GM21367 (cell line): ENCODE results near the gene ERG.

Experiments used
- ATAC-seq: cut with Tn5 transposase; IDR thresholded peaks from one replicate; pipeline ENCODE4 v1.9.1; 2021; ENCODE audit not compliant: unreplicated experiment

ERG gene

DNA sequence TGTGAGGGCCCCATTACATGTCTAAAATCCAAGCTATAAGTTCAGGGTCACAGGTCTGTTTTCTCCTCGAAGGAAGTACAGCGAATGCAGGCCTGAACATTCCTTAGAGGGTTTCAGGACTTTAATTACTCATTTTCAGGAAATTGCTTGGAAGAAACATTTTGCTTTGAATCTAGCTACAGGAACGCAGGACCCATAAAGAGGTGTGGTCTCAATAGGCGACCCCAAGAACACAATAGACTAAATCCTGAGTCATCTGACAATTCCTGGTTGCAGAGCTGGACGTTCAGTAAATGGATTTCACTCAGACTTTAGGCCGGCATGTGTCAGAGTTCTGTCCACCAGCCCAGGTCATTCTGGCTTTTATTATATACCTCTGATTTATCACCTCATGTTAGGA lies 1.0 kb upstream of the ERG start:
- ATAC-seq: no peak

DNA sequence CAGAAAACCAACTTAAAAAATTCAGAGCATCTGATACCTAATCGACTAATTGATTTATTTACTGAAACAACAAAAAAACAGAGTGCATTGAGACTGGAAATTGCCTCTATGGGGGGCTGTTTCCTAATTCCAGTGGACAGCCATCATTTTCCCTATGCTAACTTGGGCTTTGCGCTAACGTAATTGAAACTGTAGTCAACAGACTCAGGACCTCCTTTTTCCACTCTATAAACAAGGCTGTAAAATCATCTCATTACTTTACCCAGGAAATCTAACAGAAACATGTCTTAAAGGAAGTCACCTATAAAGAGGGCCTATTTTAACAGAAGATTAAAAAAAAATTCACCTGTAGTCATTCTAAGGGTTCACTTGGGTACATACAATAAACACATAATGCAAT lies 2.1 kb downstream of the ERG start:
- ATAC-seq: no peak

DNA sequence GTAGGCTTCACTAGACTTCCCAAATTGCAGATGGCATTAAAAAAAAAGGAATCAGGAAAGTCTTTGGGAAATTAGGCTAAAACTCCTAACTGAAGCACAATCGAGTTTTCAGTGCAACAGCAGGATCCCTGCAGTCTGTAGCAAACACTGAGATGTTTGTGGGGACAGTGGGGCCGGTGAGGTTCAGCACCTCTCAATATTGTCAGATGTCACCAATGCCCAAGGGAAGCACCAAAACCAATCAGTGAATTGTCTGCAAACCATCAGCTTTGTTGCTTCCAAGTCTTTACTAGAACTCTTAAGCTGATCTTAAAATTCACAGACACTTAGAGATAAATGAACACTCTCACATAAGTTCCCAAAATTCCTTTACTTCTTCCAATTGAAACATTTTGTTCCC lies 2.6 kb downstream of the ERG start:
- ATAC-seq: no peak

DNA sequence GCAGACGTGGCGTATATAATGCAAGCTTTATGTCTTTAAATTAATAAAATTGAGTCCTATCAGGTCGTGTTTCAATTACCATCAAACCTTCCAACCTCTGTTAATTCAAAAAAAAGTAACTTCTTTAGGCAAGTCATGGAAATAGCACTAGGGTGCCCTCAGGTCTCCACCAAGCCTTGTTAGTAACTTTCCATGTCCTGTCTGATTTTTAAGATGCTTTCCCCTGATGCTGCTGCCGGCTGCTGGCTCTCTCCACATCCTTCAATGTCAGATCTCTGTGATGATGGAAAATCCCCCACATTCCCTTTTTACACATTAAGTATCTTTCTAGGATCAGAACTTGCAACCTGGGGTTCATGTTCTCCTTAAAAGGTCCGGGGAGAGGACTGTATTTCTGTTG lies 3.0 kb downstream of the ERG start:
- no peak for ATAC-seq

DNA sequence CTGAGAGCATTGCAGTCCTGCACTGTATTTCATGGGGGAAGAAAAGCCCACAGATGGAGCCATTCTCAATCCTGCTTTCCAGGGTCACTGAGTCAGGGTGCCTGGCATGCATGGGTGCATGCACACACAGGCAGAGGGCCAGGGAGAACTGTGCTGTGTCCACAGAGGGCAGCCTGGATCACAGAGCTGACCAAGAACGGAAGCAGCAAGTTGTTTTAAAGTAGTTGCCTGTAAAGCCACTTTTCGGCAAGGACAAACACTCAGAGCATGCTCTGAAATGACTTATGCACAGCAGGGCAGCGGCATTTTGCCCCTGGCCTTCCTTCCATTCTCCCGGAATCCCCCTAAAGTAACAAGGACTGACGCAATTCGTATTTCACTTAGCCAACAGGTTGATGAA lies 3.6 kb downstream of the ERG start:
- ATAC-seq: no peak

DNA sequence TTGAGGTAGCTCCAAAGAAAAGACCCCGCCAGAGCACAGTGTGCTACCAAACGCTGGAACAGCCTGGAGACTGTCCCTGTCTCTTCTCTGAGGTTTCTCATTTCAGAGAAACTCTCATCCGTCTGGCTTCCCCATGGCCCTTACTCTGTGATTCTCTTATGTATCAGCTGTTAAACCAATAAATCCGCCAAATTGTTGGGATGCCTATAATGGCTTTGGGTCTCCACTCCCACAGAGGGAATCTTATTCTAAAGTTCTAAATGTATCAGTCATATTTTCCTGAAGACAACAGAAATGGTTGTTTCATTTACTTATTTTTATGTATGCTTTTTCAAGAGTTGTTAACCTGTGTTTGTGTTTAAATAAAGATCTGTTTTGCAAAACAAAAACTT lies 4.0 kb downstream of the ERG start:
- no peak for ATAC-seq

DNA sequence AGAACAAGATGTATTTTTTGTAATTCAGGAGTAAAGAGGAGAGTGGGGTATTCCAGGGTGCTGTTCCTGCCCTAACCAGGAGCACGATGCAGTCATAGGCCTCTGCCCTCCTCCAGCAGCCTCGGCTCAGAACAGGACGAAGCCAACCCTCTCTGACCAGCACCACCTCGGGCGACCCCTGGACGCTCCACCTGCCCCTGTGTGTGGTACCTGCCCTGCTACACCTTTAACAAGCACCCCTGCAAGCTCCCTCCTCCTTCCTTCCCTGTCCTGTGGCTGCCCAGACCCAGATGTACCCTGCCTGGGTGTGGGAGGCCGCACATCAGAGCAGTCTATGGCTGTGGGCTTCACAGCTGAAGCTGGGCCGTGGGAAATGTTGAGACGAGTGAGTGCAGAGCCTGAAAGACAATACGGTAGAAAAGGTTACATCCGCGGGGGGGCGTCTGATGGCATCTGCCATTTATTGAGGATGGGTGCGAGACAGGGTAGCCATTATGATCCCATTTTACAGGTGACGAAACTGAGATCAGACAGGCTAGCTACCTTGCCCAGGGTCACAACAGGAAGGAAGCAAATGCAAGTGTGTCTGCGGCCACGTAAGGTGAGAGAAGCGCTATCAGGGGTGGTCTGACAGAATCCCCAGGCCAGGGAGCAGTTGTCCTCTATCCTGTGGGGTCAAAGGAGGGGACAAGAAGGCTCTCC lies 4.6 kb downstream of the ERG start:
- ATAC-seq: no peak

DNA sequence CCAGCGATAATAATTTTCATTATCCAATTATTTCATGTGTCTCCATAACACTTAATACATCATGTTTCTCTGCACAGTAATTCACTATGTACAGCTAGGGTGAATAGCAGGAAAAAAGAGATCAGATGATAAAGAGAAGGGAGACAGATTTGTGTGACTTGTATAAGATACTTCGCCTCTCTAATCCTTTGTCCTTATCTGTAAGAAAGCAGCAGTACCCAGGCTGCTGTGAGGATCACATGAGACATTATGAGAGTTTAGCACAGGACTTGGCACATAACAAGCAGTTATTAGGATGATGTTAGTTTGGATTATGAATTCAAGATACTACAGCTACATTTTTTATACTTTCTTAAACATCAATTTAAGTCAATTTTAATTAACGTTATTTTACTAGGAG lies 6.3 kb downstream of the ERG start:
- no peak for ATAC-seq

DNA sequence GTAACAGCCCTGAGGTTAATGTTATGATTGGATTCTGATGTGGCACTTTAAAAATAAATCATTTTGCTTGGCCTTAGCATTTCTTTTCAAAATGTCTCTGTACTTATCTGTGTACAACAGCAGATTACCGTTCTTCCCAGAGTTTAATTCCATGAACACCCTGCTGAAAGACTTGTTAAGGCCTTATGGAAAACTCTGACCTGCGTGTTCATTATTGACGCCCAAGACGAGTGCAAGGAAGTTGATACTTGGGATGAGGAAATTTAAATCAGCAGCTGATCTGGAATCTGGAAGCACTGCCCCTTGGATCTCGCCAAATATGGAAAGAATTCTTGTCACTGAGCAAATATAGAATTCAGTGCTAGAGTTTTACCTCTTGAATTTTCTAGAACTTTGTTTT lies 6.7 kb downstream of the ERG start:
- no peak for ATAC-seq

DNA sequence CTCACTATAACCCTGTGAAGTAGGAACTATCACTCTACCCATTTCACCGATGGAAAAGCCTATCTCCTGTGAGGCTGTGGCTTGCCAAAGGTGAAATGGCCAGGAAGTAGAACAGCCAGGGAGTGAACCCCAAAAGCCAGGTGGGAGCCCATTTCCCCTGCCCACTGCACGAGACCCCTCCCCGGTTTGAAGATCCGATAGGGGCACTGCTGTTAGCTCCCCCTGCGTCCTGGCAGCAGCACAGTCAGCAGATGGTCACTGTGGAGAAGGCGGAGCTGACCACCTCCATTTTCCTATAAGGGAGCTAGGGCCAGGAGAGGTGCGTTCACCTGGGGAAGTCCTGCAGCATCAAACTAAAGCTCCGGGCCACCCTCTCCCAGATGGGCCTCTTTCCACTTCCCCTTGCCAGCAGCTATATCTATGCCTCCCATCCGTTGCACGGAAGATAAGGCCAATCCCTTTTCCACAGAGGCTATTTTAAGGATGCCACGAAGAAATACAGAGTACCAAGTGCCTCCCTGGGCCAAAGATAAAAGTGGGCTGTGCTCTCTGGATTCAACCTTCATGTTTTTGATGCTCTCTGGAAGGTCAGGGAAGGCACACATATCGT lies 7.8 kb downstream of the ERG start:
- no peak for ATAC-seq

DNA sequence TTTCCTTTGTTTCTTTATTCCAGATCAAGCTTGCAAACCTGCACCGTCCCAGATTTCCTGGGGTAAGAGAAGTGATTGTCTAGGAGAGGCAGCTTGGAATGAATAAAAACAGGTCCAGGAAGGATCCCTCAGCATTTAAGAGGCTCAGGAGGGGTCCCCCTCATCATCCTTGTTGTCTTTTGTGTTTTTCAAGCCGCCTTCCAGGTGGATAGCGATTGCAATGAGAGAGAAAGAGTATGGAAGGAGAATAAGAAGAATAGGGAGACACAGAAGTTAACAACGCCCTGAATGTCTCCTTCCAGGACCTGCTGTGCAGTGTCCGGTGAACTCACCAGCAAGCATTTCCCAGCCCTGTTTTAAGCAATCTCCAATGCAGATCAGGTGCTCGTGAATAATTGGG lies 8.5 kb downstream of the ERG start:
- no peak for ATAC-seq

DNA sequence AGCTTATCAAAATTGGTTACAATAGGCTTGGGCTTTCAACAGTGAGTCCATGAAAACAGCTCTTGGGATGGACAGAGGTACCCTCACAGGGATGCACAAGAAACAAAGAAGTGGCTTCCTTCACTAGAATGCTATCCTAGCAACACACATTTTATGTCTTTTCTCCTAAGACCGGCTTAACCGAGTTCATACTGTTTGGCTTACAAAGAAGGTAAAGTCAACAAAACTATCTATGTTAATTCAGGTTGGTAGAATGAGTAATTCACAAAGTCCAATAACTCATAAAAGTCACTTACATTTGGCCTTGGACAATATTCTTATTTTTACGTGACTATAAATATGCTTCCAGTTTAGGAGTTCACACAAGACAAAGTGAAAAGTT lies 9.0 kb downstream of the ERG start:
- ATAC-seq: no peak

DNA sequence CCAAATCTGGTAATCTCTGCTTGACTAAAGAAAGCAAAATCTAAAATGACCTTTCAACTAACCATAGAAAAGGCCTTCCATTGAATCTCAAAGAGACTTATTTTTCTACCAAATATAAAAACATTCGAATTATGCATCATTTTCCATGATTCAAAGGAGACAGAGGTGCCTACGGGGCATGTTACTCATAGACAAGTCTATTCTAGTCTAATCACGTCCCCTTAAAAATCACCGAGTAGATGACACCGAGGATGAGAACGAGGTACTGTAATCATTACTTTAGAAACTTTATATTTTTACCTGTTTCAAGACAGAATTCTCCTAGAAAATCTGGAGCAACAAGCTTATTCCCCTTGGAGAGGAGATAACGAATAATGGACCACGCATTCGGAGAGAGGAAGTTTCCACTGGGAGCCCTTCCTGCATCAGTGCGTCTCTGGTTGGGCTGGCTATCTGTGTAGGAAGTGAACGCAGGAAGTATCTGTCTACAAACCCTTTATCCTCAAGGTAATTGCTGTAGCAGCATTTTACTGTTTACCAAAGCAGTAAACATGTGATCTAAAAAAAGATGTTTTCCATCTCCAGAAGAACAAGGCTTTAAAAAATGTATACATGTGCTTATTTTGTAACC lies 9.5 kb downstream of the ERG start:
- no peak for ATAC-seq

DNA sequence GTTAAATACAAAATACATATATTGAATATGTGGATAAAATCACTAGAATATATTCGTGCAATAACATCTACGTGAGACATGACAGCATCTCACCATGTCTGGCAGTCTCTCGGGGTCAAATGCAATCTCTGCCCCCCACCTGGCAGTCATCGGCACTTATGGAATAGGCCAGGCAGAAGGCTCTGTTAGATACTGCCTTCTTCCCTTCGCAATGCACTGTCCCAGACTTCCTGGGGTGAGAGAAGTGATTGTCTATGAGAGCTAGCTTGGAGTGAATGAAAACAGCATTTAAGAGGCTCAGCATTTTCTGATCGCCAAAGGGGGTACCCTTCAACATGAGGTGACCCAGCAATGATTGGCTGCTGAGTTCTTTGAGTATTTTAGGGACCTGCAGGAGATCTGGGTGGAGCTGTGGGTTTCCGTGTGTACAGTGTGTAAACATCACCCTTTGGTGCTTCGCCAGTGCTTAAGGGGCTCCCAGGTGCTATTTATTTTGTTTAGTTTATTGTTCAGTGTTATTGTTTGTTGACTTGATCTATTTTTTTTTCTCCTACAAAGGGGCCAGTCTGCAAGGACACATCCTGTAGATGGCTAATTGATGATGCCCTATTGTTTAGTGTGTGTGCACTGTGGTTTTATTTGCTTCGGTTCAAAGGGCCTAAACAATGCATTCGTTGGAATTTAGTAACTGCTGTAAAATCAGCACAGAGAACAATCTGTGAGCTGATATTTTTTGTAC lies 10.2 kb downstream of the ERG start:
- no peak for ATAC-seq

DNA sequence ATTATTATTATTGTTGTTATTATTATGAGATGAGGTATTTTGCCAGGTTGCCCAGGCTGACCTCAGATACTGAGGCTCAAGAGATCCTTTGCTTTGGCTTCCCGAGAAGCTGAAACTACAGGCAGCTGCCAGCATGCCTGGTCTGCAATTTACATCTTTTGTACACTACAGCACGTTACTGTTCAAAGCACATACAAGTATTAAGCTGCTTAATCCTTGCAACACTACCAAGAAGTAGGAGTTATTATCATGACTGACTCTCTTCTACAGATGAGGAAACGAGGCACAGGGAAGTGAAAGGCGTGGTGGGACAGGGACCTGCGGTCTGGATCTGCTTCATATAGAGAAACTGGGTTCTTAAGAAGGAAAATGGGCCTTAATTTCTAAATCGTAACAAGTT lies 11.6 kb downstream of the ERG start:
- ATAC-seq: no peak

DNA sequence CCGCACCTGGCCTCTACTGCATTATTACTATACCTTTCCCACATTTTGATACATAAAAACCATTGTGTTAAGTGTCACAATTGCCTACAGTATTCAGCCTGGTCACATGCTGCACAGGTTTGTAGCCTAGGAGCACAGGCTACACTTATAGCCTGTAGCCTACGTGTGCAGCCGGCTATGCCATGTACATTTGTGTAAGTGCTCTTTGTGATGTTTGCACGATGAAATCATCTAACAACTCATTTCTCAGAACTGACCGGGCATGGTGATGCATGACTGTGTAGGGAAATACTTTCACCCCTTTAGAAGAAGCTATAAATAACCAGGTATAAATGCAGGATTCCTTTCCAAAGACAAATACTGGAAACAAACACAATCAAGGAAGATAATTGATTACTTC lies 12.1 kb downstream of the ERG start:
- no peak for ATAC-seq

DNA sequence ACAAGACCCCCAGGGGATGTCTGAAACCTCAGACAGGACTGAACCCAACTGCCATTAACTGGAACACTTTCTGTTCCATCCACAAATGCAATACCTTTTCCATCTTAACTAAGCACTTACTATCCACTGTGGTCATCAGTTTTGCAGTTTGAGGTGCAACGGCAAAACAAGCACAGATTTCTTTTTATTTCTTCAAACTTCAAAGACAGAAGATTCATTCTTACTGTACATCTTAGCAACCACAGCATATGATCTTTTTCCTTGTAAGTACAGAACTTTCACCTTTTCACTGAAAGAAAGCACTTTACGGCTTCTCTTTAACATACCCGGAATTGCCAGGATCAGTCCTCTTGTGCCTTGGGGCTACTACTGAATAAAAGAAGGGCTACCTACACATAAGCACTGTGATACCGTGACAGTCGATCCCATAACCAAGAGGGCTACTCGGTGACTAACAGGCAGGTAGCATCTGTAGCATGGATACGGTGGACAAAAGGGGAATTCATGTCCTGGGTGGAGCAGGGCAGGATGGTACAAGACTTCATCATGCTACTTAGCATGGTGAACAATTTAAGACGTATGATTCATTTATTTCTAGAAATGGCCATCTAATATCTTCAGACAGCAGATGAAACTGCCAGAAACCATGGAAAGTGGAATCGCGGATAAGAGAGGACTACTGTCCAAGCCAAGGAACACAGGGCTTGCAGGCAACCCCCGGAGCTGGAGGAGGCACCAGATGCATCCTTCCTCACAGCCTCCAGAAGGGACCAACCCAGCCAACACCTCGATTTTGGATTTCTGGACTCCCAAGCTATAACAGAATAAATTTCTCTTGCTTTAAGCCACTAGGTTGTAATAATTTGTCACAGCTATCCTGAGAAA lies 18.4 kb downstream of the ERG start:
- no peak for ATAC-seq

DNA sequence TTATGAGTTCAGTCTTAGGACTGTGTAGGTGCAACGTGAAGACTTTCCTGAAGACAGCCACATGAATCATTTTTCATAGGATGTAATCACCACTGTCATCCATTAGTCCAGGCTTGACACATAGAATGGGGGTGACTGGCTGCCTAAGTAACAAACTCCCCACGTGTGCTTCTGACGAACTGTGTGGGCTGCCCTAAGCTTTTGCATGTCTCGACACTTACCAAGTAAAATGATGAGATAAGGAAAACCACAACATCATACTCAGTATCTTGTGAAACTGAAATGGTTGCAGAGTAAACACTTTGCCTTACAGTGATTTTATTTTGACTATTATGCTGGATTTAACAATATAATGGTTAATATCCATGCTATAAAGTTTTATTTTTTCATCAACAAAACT lies 19.5 kb downstream of the ERG start:
- ATAC-seq: no peak

DNA sequence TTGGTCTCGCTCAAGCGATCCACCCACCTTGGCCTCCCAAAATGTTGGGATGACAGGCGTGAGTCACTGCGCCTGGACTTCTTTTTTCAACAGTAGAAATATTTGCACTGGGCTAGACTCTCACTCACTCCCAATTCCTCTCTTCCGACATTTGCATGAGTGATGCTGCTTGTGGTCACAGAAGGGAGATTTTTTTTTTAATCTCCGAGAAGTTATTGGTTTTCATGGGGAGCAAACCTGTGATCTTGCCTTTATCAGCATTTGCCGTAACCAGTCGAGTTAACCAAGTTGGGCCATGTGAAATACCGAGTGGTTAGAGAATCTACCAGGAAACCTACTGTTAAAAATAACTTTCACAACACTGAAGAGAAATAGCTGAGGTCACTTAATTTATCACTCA lies 21.1 kb downstream of the ERG start:
- ATAC-seq: no peak

DNA sequence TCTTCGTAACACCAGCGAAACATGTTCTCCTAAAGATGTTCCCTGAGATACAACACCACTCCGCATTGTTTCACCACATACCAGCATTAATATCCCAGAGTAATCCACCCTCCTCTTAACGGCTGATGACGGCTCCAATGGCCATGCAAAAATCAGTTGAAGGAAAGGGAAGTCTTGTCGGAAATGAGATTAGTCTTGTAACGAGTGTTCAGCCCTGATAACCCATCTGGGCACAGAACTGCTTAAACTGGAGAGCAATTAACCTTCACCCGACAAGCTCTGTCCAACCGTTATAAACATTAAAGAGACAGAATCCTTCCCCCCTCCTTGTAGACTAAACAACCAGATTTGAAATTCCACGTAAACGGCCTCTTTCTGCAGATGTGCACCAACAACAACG lies 21.9 kb downstream of the ERG start:
- no peak for ATAC-seq

DNA sequence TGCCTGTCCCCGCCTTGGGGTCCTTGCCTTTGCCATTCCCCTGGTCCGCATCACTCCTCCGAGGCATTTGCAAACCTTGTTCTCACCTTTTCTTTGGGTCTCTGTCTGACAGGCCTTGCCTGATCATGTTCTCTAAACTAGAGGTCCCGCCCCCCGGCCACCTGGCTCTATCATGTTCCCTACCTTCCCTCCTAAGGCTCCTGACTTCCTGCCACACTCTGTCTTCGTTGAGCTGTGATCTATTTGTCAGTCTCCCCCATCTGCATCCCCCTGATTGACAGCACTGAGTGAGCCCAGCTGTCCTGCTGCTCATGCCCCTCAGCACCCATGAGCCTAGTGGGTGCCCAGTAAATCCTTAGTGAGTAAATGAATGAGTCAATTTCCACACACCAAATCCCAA lies 22.8 kb downstream of the ERG start:
- no peak for ATAC-seq
